Activated CD4-positive, alpha-beta T cell treated with anti-CD3 and anti-CD28 coated beads, Interleukin-2, amount 50 U/mL, for 1 hour (primary cell): Measurements from ENCODE around the gene CCDC88C.

ENCODE experiments used
- DNase-seq: peaks from one replicate; pipeline ENCODE4 v3.0.0-alpha.2; 2020

The CCDC88C gene

DNA sequence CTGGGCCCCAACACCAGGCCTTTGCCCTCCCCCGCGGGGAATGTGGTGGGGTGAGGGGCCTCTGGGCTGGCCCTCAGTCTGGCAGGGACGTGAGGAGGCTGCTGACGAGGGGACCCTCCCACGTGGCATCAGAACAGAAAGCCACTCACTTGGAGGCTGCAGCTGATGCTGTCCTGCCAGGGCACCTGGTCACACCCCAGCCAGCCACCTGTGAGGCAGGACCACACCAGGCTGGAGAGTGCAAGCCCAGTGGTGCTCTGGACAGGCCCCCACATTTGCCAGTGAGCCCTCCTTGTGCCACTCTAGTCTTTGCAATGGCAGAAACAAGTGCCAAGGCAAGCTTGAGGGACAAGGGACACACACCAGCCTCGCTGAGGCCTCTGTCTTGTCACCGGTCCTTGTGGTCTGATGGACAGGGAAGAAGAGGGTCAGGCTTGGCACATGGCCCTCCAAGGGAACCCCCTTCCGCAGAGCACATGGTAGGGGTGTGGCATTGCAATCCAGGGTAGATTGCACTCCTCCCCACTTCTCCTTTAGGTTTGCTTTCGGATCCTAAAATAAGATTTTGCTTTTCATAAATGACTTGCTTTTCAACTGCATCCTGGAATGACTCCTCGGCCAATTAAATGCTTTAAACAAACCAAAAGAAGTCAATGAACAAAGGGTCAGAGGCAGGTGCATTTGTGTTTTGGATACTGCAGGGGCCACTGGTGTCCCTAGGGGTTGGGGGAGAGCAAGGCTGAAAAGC lies 53.7 kb downstream of the CCDC88C start:
- no peak for DNase-seq

DNA sequence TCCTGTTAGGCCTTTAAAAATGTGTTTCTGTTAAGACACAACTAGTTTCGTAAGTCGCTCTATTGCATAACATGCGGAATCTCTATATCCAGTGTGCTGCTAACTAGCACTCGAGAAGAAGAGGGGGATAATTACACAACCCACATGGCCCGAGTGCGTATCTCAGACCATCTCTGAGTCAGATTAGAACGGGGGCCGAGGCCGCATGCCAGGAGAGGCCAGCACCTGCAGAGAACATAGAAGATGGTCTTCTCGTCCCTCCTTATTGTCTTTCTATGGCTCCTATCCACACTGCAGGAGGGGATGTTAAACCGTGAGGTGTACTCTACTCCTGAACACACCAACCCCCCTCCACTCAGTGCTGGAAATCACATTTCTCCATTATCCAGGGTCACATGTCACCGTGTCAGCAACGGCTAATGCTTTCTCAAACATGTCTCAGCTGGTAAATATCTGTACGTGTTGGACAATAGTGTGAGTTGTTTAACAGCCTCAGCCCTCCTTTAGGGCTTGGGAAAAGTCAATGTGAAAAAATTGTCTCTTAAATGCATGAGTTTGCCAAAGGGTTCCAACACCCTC lies 56.3 kb downstream of the CCDC88C start:
- DNase-seq, result no peak

DNA sequence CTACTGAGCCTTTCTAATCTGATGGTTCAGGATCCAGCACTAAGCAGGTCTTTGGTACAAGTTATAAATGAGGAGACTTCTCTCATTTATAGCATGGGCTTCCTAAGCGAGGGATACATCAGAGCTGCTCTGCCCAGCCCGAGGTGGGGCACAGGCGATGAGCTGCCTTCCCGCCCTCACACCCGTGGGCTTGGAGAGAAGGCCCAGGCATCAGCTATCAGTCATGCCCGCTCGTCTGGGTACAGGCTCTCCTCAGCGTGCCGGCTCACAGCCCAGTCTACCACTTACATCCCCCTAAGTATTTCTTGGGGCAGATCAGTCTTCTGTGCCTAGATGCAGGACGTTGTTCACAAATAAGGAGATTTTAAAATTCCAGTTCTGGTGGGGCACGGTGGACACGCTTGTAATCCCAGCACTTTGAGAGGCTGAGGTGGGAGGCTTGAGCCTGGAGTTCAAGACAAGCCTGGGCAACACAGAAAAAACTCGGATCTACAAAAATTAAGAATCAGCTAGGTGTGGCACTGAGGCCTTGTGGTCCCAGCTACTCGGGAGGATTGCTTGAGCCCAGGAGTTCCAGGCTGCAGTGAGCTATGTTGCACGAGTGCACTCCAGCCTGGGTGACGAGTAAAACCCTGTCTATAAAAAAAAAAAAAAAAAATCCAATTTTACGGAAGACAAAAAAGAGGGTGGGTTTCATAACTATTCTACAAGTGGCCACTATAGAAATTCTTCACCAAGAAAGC lies 57.0 kb downstream of the CCDC88C start:
- DNase-seq, result no peak

DNA sequence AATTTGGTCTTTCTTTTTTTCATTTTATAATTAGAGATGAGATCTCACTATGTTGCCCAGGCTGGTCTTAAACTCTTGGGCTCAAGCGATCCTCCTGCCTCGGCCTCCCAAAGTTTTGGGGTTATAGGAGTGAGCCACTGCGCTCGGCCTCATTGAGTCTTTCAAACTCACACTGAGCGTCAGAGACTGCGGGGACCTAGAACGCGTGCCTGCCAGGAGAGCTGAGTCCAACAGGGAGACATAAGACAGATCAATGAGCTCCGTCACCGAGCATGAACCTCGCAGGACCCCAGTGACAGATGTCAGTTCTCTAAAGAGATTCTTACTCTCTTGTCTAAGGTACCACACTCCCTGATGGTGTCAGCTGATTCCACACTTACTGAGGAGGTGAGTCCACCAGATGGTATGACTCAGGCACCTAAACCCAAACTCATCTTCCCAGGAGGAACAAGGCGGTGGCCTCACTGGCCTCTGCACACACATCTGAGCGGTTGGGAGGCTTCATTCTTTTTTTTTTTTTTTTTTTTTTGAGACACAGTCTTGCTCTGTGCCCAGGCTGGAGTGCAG lies 58.9 kb downstream of the CCDC88C start:
- no peak for DNase-seq

DNA sequence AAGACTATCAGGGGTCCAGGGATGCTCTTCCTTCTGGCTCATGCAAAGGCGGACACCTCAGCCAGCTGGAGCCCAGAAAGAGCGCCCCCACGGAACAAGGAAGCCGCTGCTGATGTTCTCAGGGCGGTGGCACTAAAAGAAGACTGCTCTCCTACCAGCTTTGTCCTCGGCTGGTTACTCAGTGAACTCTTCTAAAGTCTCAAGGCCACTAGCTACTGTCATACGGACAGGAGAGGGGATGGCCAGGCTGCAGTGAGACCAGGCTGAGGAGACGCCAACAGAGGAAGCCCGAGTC lies 59.6 kb downstream of the CCDC88C start:
- no peak for DNase-seq

DNA sequence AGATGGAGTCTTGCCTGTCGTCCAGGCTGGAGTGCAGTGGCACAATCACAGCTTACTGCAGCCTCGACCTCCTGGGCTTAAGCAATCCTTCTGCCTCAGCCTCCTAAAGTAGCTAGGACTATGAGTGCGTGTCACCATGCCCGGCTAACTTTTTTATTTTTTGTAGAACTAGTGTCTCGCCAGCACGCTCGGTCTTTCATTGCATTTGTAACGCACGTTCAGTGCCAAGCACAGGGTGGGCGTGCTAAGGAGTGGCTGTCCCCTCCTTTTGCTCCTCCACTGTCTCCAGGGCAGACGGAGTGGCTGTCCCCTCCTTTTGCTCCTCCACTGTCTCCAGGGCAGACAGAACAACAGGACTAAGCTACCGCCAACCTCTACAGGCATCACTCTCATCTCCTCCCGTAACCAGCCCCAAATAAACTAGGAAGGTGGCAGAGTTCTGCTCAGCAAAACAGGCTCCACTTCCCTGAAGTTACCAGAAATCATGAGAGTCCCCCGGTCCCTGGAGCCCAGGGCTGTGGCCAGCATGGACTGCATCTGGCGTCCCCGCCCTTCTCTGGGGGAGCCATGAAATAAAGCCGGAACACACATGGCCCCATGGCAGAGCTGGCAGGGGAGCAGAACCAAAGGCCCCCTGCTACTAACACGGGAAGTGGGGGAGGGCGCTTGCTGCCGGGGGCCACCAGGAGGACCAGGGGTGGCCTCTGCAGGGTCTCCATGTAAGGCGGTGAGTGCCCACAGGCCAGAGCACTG lies 60.2 kb downstream of the CCDC88C start:
- no peak for DNase-seq

DNA sequence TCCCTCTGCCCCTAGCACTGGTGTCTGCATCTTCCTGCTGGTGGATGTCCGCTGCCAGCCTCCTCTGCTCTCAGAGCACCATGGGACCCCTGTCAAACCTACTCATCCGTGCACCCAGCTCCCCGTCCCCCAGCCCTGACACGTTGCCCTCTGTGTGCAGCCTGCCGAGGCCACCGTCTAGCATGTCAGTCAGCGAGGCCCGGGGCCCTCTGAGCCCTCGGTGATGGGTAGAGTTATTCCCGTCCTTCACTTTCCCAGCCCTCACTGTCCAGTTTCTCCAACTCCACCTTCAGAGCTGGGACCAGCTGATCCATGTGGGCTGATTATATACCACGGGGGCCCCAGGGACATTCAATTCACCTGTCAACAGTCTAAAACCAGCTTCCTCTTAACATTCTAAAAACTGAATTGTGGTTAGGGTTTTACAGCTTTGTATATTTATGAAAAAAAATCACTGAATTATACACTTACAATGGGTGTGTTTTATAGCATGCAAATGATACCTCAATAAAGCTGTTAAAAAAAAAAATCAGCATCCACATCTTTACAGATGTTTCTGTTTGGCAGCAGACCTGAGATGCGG lies 61.3 kb downstream of the CCDC88C start:
- DNase-seq, result no peak

DNA sequence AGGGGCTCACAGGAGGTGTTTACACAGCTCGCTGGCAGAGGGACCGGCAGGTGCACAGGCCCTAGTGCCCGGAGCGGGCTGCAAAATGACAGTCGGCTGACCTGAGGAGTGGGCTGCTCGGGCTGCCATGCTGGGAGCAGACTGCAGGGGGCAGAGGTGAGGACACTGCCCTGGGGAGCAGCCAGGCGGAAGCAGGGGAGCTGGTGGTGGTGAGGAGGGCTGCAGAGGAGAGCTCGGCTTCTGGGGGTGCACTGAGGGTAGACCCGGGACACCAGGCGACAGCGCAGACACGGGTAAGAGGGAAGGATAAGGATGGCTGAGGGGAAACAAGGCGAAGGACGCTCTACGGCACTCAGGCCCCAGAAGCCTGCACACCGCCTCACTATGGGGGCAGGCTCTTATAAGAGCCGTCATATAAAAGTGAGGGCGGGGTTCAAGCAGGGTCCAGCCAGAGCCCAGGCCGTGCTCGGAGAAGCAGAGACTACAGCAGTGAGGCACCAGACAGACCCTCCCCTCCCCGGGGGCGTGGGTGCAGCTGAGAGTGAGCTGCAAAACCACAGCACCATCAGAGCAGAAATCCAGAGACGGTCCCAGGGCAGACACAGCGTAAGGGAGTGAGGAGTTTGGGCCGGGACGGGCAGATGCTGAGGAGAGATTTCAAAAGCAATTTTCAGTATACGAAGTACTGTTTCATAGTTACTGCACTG lies 62.5 kb downstream of the CCDC88C start:
- peak; percentile 39 for DNase-seq

DNA sequence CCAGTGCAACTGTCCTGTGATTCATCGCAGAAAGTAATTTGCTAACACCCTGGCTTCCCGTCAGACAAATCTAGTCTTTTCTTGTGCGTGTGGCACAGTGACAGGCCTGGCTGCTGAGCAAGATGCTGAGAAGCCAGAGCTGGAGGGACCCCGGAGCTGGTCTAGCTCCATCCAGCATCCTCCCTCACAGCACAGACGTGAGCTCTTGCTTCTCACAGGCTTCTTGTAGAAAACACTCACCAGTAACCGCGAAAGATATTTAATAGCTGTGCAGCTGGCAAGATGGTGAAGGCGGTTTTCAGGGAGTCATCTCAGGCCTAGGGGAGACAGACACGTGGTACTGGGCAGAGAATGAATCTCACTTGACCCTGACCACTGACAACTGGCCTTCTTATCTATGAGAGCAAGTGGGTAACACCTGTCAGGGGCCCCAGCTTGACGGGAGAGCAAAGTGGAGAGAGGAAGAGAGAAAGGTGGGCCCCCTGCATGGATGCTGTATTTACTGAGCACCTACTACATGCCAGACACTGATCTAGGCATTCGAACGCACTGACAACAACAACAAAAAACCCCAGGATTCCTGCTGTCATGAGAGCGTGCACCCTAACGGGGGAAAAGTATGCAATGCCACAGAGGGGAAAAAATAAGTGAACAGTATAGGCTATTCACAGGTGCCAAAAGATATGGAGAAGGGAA lies 63.3 kb downstream of the CCDC88C start:
- no peak for DNase-seq

DNA sequence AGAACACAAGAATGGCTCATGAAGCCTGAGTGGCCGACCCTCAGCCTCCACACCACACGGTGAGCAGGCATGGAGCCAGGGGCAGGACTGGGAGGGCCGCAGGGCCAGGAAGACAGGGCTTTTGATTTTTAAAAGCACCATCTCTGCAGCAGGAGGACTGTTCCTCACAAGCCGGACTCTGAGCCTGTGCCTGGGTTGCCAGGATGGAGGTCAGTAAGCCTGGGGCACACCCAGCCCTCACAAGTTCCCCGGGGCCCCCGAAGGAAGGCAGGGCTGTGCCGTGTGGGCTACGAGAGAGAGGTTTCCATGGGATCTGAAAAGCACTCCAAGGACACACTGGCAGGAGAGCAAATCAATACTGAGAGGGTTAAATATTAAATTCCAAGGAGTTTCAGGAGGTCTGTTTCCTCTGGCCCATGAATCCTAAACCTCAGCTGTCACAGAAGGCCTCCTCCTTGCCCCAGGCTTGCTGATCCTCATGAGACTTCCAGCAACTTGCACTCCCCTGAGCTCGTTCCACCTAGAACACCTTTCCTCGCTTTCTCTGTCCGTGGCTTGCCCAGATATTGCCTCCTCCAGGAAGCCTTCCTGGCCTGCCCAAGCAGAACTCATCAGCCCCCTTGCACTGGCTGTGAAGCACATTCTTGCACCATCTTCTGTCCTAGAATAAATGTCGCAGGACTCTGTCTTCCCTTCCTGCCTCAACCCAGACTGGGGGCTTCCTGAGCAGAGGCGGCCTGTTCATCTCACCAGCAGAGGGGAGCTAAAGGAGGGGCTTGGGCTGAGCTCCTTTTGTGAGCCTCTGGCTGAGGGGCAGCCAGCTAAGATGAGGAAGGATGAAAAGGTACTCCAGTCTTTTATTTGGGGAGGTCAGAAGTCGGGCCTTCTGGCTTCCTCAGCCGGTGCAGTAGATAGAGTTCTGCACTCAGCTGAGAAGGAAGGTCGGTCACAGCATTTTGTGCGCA lies 64.6 kb downstream of the CCDC88C start:
- DNase-seq, result no peak

DNA sequence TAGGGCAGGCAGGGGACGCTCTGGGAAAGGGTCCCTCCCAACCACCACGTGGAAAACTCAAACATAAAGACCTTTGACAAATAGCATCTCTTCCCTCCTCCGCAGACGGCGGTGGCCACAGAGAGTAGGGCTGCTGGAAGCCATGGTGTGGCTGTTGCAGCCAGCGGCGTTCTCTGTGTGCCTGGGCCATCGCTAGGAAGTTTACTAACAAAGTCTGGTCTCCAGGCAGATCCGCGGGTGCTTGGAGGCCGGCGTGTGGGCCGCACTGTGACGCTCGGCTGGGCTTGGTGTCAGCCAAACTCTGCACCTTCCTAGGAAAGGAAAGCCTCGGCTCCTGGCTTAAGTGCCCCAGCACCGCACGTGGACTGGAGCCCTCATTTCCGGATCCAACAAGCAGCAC lies 65.6 kb downstream of the CCDC88C start:
- no peak for DNase-seq

DNA sequence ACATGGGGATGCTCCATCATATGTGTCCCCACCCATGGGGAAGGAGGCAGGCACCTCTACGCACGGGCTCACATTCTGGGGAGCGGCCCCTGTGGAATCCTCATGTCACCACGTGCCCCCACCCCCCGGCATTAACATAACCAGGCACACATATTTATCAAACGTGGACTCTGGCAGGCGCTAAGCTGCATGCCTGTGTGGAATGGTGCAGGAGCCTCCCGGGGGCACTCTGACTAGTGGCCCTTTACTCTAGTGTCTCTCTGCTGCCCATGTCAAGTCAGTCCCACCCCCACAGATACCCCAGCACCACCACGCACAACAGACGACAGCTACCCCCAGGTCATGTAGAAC lies 66.1 kb downstream of the CCDC88C start:
- no peak for DNase-seq

DNA sequence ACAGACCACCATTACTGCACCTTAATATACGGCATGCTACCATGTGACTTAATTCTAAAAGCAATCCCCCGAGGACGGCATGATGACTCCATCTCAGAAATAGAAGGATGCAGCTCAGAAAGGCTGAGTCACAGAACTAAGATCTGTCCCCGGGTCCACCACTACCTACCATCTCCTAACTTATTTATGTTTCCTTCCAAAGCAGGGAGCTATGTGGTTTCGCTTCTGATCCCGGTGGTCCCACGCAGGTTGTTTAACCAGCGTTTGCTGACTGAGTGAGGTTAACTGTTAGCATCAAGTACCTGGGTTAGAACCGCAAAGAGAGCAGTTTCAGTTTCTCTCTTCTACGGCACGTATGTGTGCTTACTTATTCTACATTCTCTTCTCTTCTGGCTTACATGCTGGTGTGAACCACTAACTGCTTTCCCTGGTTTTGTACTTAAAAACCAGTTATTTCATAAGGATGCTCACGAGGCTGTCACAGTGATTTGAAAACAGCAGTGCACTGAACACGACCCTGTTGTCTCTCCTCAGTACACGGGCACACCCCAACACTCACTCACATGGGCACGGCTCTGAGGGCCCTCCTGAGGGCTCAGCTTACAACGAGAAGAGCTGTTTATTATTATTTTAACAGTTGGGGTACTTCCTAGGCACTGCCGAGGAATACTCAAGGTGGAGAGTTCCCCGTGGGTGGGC lies 66.7 kb downstream of the CCDC88C start:
- DNase-seq, result peak; percentile 45

DNA sequence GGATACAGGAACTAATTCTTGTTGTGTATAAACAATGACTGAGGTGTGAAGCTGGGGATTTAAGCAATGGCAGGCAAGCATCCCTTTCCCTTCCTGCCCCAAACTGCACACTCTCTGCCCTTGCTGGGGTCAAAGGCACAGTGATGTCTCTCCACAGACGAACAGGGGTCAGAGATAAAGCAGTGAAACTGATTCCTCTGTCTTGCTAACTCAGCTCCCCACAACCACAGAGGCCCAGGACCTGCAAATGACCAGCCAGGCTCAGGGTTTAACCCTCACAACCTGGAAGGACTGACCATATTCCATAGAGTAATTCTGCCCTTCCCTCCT lies 67.2 kb downstream of the CCDC88C start:
- no peak for DNase-seq

DNA sequence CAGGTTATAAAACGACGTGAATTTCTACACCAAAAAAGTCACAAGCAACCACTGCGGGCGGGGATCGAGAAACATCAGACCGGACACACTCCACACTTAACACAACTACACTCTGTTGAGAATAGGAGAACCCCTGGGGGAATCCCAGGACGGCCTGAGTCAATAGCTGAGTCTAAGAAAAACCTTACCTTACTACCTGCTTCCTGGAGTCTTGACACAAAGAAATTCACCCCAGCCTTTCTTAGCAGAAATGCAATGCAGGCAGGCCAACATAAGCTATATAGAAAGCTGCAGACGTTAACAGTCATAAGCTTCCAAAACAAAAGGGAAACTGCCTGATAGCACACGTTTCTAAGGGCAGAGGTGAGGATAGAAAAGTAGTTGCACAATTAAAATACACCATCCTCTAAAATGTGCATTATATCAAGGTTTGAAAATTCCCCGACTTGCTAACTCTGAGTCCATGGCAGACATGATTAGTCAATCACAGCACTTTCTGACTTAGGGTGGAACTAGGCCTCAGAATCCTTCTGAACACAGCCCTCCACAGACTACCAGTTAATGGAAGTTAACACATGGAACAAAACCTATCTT lies 68.0 kb downstream of the CCDC88C start:
- peak; percentile 59 for DNase-seq

DNA sequence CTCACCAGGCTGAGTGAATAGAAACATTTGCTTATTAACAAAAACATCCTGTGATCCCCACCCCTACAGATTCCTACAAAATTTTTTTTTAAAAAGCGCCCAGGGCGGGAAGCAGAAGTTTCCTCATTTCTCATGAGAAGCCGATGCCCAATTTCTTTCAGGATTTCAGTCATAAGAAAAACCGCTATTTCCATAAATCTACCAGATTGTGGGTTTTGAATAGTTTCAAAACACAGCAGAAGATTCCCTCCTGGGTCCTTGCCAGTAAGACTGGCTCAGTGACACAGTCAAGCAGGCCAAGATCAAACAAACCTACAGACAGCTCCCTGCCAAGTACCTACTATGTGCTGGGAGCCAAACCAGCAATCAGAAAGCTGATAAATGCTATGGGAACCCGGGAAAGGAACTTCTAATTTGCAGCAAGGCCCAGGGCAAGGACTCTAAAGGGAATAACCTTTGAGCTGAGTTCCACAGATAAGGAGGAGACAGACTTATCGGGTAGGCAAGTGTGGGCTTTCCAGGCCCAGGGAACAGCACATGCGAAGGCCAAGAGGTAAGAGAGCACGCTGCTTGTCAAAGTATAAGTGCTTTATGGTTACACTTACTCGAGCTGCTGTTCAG lies 68.7 kb downstream of the CCDC88C start:
- DNase-seq, result no peak

DNA sequence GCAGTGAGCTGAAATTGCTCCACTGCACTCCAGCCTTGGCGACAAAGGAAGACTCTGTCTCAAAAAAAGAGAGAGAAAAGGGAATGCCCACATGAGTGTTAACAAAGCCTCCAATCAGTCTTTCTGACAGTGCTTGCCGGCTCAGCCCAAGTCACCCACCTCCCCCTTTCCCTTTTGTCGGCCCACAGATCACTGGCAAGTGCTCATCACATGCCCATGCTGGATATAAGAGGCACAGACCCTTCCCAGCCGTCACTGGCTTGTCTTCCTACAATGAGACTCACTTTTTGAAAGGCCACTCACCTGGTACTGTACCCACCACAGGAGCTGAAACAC lies 70.8 kb downstream of the CCDC88C start:
- no peak for DNase-seq

DNA sequence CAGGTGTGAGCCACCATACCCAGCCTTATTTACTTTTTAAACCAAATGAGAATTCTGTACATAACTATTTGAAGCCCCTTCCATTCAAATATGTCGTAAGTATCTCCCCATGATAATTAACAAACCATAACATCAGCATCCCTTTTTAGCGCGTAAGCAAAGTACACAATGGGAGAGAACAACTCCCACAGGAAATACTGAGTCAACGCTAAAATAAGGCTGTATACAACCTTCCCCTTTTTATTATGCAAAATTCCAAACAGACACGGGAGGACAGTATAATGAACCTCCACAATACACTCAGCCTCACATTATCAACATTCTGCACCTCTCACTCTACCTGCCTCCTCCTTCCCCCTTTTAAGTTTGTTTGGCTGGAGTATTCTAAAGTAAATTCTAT lies 73.5 kb downstream of the CCDC88C start:
- DNase-seq, result no peak

DNA sequence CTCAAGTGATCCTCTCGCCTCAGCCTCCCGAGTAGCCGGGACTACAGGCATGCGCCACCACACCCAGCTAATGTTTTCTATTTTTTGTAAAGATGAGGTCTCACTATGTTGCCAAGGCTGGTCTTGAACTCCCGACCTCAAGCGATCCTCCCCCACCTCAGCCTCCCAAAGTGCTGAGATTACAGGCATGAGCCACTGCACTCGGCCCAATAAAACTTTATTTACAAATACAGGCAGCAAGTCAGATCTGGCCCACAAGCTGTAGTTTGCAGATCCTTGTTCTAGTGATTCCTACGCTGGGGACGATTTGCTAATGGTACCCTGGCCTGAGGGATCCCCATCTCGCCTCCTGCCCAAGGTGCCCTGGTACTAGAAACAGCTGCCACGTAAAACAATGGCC lies 74.6 kb downstream of the CCDC88C start:
- no peak for DNase-seq
